Measurements from ENCODE around the gene IKBIP.

The IKBIP gene

GRCh38 chr12:98638009-98638408, 6.6 kb downstream of the IKBIP start:
- DNase-seq (ENCODE audit: low read depth), result no peak
- H3K4me3 ChIP-seq (ENCODE audit: control insufficient read depth, low read depth, low read length), result no peak overlapping the region
- TF ChIP-seq CTCF (IDR thresholded peaks at IDR 0.05; ENCODE audit: control insufficient read depth, insufficient read depth, low read depth, low read length, missing control alignments), result no peak

- TF ChIP-seq CTCF (IDR thresholded peaks at IDR 0.05; ENCODE audit: control insufficient read depth, insufficient read depth, low read depth, low read length, missing control alignments), result no peak
- DNase-seq (ENCODE audit: low read depth), result no peak
Measured at GRCh38 chr12:98637068-98637467, 7.5 kb downstream of the IKBIP start.

GRCh38 chr12:98635657-98636323, 8.8 kb downstream of the IKBIP start:
- no peak for TF ChIP-seq CTCF (IDR thresholded peaks at IDR 0.05; ENCODE audit: control insufficient read depth, insufficient read depth, low read depth, low read length, missing control alignments)
- DNase-seq (ENCODE audit: low read depth), result peak; percentile 13
- no peak overlapping the region for H3K4me3 ChIP-seq (ENCODE audit: control insufficient read depth, low read depth, low read length)

More at GRCh38 chr12:98637068-98637467, 7.5 kb downstream of the IKBIP start:
- H3K4me3 ChIP-seq (ENCODE audit: control insufficient read depth, low read depth, low read length), result no peak overlapping the region

GRCh38 chr12:98618952-98619351, 25.6 kb downstream of the IKBIP start:
- peak; percentile 55 for DNase-seq (ENCODE audit: low read depth)
- no peak for TF ChIP-seq CTCF (IDR thresholded peaks at IDR 0.05; ENCODE audit: control insufficient read depth, insufficient read depth, low read depth, low read length, missing control alignments)
- no peak overlapping the region for H3K4me3 ChIP-seq (ENCODE audit: control insufficient read depth, low read depth, low read length)

GRCh38 chr12:98612696-98613334, 31.8 kb downstream of the IKBIP start:
- DNase-seq (ENCODE audit: low read depth), result no peak
- no peak for TF ChIP-seq CTCF (IDR thresholded peaks at IDR 0.05; ENCODE audit: control insufficient read depth, insufficient read depth, low read depth, low read length, missing control alignments)

GRCh38 chr12:98610596-98610995, 34.0 kb downstream of the IKBIP start:
- no peak for DNase-seq (ENCODE audit: low read depth)
- no peak for TF ChIP-seq CTCF (IDR thresholded peaks at IDR 0.05; ENCODE audit: control insufficient read depth, insufficient read depth, low read depth, low read length, missing control alignments)
- no peak overlapping the region for H3K4me3 ChIP-seq (ENCODE audit: control insufficient read depth, low read depth, low read length)

More at GRCh38 chr12:98612696-98613334, 31.8 kb downstream of the IKBIP start:
- no peak overlapping the region for H3K4me3 ChIP-seq (ENCODE audit: control insufficient read depth, low read depth, low read length)

Measured in AG09309 (cell line).